Measurements from ENCODE around the gene GJA4.

DNA sequence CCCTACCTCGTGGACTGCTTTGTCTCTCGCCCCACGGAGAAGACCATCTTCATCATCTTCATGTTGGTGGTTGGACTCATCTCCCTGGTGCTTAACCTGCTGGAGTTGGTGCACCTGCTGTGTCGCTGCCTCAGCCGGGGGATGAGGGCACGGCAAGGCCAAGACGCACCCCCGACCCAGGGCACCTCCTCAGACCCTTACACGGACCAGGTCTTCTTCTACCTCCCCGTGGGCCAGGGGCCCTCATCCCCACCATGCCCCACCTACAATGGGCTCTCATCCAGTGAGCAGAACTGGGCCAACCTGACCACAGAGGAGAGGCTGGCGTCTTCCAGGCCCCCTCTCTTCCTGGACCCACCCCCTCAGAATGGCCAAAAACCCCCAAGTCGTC, 2.0 kb downstream of the GJA4 start:
- TF ChIP-seq, protein P1, sequence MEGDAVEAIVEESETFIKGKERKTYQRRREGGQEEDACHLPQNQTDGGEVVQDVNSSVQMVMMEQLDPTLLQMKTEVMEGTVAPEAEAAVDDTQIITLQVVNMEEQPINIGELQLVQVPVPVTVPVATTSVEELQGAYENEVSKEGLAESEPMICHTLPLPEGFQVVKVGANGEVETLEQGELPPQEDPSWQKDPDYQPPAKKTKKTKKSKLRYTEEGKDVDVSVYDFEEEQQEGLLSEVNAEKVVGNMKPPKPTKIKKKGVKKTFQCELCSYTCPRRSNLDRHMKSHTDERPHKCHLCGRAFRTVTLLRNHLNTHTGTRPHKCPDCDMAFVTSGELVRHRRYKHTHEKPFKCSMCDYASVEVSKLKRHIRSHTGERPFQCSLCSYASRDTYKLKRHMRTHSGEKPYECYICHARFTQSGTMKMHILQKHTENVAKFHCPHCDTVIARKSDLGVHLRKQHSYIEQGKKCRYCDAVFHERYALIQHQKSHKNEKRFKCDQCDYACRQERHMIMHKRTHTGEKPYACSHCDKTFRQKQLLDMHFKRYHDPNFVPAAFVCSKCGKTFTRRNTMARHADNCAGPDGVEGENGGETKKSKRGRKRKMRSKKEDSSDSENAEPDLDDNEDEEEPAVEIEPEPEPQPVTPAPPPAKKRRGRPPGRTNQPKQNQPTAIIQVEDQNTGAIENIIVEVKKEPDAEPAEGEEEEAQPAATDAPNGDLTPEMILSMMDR (IDR thresholded peaks at IDR 0.05; ENCODE audit: insufficient read depth, low read length), result no peak
- TF ChIP-seq, protein P2, sequence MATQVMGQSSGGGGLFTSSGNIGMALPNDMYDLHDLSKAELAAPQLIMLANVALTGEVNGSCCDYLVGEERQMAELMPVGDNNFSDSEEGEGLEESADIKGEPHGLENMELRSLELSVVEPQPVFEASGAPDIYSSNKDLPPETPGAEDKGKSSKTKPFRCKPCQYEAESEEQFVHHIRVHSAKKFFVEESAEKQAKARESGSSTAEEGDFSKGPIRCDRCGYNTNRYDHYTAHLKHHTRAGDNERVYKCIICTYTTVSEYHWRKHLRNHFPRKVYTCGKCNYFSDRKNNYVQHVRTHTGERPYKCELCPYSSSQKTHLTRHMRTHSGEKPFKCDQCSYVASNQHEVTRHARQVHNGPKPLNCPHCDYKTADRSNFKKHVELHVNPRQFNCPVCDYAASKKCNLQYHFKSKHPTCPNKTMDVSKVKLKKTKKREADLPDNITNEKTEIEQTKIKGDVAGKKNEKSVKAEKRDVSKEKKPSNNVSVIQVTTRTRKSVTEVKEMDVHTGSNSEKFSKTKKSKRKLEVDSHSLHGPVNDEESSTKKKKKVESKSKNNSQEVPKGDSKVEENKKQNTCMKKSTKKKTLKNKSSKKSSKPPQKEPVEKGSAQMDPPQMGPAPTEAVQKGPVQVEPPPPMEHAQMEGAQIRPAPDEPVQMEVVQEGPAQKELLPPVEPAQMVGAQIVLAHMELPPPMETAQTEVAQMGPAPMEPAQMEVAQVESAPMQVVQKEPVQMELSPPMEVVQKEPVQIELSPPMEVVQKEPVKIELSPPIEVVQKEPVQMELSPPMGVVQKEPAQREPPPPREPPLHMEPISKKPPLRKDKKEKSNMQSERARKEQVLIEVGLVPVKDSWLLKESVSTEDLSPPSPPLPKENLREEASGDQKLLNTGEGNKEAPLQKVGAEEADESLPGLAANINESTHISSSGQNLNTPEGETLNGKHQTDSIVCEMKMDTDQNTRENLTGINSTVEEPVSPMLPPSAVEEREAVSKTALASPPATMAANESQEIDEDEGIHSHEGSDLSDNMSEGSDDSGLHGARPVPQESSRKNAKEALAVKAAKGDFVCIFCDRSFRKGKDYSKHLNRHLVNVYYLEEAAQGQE (IDR thresholded peaks at IDR 0.05; ENCODE audit: insufficient replicate concordance, low read depth), result no peak
- TF ChIP-seq GABPA (IDR thresholded peaks at IDR 0.05; ENCODE audit: low read depth), result no peak

All from HL-60 (cell line).